ENCODE results near the gene DYSF. TPM values are rescaled to one million over a fixed set of nuclear protein-coding genes. Genes with fewer than 3 reads are reported as not detected.
"Not testable (repeated sequence)": the region's sequence is repeated elsewhere in the genome, so short reads cannot be mapped to it uniquely, and the experiment has no call there.

DYSF gene
- total and polyA plus RNA-seq, 2 donors (not counting 3 experiments of a cell fraction or from before 2014, with no cell fraction given): 50.9 to 152 TPM

DNA sequence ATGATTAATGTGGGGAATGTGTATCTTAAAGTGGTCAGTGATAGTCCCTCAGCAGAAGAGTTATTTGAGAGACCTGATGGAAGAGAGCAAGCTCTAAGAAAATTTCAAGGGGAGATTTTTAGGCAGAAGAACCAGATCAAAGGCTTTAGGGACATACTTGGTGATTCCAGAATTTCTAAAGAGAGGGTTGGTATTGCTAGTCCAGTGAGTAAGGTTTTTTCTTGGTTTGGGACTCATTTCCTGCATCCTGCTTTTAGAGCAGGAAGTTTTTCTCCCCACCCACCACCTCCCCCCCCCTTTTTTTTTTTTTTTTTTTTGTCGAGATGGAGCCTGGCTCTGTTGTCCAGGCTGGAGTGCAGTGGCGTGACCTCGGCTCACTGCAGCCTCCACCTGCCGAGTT lies 42.7 kb upstream of the DYSF start:
- peak; percentile 5 for DNase-seq (ENCODE audit: low read depth, low spot score)
- no peak for FAIRE-seq
- H3K27me3 ChIP-seq (ENCODE audit: control insufficient read depth in 2 of 2, insufficient read depth in 2 of 2, low read length in 2 of 2): no peaks in the 10 kb centered on the region

DNA sequence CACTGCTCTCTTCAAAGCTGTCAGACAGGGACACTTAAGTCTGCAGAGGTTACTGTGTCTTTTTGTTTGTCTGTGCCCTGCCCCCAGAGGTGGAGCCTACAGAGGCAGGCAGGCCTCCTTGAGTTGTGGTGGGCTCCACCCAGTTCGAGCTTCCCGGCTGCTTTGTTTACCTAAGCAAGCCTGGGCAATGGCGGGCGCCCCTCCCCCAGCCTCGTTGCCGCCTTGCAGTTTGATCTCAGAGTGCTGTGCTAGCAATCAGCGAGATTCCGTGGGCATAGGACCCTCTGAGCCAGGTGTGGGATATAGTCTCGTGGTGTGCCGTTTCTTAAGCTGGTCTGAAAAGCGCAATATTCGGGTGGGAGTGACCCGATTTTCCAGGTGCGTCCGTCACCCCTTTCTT lies 36.5 kb upstream of the DYSF start:
- H3K4me1 ChIP-seq (ENCODE audit: control insufficient read depth, extremely low read depth, insufficient read depth, low read length): peaks cover 22% of the 10 kb centered on the region
- H3K79me2 ChIP-seq (ENCODE audit: control insufficient read depth, insufficient read depth, low read length); POLR2A ChIA-PET; H3K4me2 ChIP-seq (ENCODE audit: insufficient read depth, low read length); H3K27ac ChIP-seq (ENCODE audit: insufficient read depth, low read depth, low read length); H2AFZ ChIP-seq (ENCODE audit: low read depth, low read length); H3K27me3 ChIP-seq (ENCODE audit: control insufficient read depth in 2 of 2, insufficient read depth in 2 of 2, low read length in 2 of 2); H3K36me3 ChIP-seq (ENCODE audit: control insufficient read depth in 2 of 2, extremely low read depth in 1 of 2, insufficient read depth in 2 of 2, low read length in 2 of 2); dilution Hi-C loops (cut with MboI; ENCODE audit: extremely low pct_ligation_motif_present, low sequenced_read_pairs); H3K9me1 ChIP-seq (replicated peaks; ENCODE audit: control insufficient read depth, extremely low read depth, insufficient read depth, low read length); CTCF ChIA-PET; H4K20me1 ChIP-seq (replicated peaks; ENCODE audit: control insufficient read depth, extremely low read depth, insufficient read depth, low read length); DNase-seq (ENCODE audit: low read depth, low spot score); H3K9me3 ChIP-seq (replicated peaks; ENCODE audit: control insufficient read depth, insufficient read depth, low read length); FAIRE-seq; H3K9ac ChIP-seq (replicated peaks; ENCODE audit: extremely low read depth, insufficient read depth, low read length); intact Hi-C loops (cut with micrococcal nuclease): not testable (repeated sequence)
- peak overlapping the region in 1 of 3 experiments; percentile 22 for H3K4me3 ChIP-seq (replicated peaks in 1 of 3; ENCODE audit: insufficient read depth in 1 of 3, low read depth in 1 of 3, low read length in 3 of 3)
- TSS peak; percentile 50 for BruUV-seq (replicated peaks)

More for the DNA sequence above, 42.7 kb upstream of the DYSF start:
- Histone ChIP-seq H3K27ac (ENCODE audit: insufficient read depth, low read depth, low read length) (peak overlapping the region; percentile 24), H3K9me1 (replicated peaks; ENCODE audit: control insufficient read depth, extremely low read depth, insufficient read depth, low read length) (no peaks in the 10 kb centered on the region), H3K9me3 (replicated peaks; ENCODE audit: control insufficient read depth, insufficient read depth, low read length) (no peaks in the 10 kb centered on the region), H3K79me2 (ENCODE audit: control insufficient read depth, insufficient read depth, low read length) (no peaks in the 10 kb centered on the region), H3K9ac (replicated peaks; ENCODE audit: extremely low read depth, insufficient read depth, low read length) (no peak overlapping the region), H3K4me3 (replicated peaks in 1 of 3; ENCODE audit: insufficient read depth in 1 of 3, low read depth in 1 of 3, low read length in 3 of 3) (no peak overlapping the region), H4K20me1 (replicated peaks; ENCODE audit: control insufficient read depth, extremely low read depth, insufficient read depth, low read length) (no peaks in the 10 kb centered on the region), H2AFZ (ENCODE audit: low read depth, low read length) (no peak overlapping the region), H3K4me2 (ENCODE audit: insufficient read depth, low read length) (peak overlapping the region; percentile 54), H3K36me3 (ENCODE audit: control insufficient read depth in 2 of 2, extremely low read depth in 1 of 2, insufficient read depth in 2 of 2, low read length in 2 of 2) (peaks cover 2 to 13% of the 10 kb centered on the region in 2 experiments), H3K4me1 (ENCODE audit: control insufficient read depth, extremely low read depth, insufficient read depth, low read length) (peaks cover 8% of the 10 kb centered on the region)
- dilution Hi-C loops (cut with MboI; ENCODE audit: extremely low pct_ligation_motif_present, low sequenced_read_pairs) (no loop called here), intact Hi-C loops (cut with micrococcal nuclease) (no loop called here)
- ChIA-PET POLR2A (no interaction called here), CTCF (no interaction called here)
- TF ChIP-seq CTCF (IDR thresholded peaks at IDR 0.05; ENCODE audit: extremely low read depth in 1 of 2, insufficient read depth in 1 of 2, low read depth in 1 of 2, low read length in 2 of 2): no peak
- TF ChIP-seq EZH2 (IDR thresholded peaks at IDR 0.05; ENCODE audit: borderline replicate concordance, low read depth, low read length, severe bottlenecking): no peak
- no peak for TF ChIP-seq MAX (IDR thresholded peaks at IDR 0.05; ENCODE audit: insufficient read depth, insufficient read length)
- no peak for TF ChIP-seq POLR2A (IDR thresholded peaks at IDR 0.05; ENCODE audit: low read depth, low read length)
- TF ChIP-seq FOS (IDR thresholded peaks at IDR 0.05; ENCODE audit: borderline replicate concordance, insufficient read depth, low read length): no peak
- no peak for TF ChIP-seq JUN (IDR thresholded peaks at IDR 0.05; ENCODE audit: borderline replicate concordance, insufficient read depth, insufficient read length, low read depth)
- TF ChIP-seq POLR2AphosphoS5 (IDR thresholded peaks at IDR 0.05; ENCODE audit: insufficient read depth, low read depth, low read length): no peak
- no peak for TF ChIP-seq MYC (IDR thresholded peaks at IDR 0.05; ENCODE audit: low read depth, low read length)
- TF ChIP-seq GATA2 (IDR thresholded peaks at IDR 0.05; ENCODE audit: insufficient read depth, insufficient read length, low read depth, low read length): no peak
- BruUV-seq (replicated peaks): no TSS peak

All from endothelial cell of umbilical vein (primary cell).